Liver (tissue), 9 donors: ENCODE results near the gene RAD23A. TPM values are rescaled to one million over a fixed set of nuclear protein-coding genes. Genes with fewer than 3 reads are reported as not detected.
"Not testable (repeated sequence)": the region's sequence is repeated elsewhere in the genome, so short reads cannot be mapped to it uniquely, and the experiment has no call there.

Source experiments
- DNase-seq: peaks from one replicate; pipeline ENCODE4 v3.0.0-alpha.2; 2017; ENCODE audit warnings: low spot score
- H3K27ac ChIP-seq, 2 donors: one replicate each; pipeline ENCODE4 v1.7.0; 2013; ENCODE audit warnings: inconsistent platforms in 2 of 2, low read length in 2 of 2, control low read depth in 1 of 2, low read depth in 1 of 2, mild to moderate bottlenecking in 1 of 2
- H3K27me3 ChIP-seq, 4 donors: one replicate each; pipeline versions ENCODE4 v1.6.1 to v1.7.0; 2013; ENCODE audit warnings: low read length in 3 of 4, inconsistent platforms in 1 of 4, mild to moderate bottlenecking in 1 of 4, moderate library complexity in 1 of 4; ENCODE audit not compliant: control insufficient read depth in 4 of 4, insufficient read depth in 4 of 4
- H3K36me3 ChIP-seq, 4 donors: one replicate each; pipeline versions ENCODE4 v1.6.1 to v1.7.0; 2013; ENCODE audit warnings: low read length in 3 of 4, mild to moderate bottlenecking in 3 of 4, low read depth in 1 of 4, moderate library complexity in 1 of 4; ENCODE audit not compliant: control insufficient read depth in 4 of 4, insufficient read depth in 3 of 4
- H3K4me1 ChIP-seq, 4 donors: one replicate each; pipeline versions ENCODE4 v1.6.1 to v1.7.0; 2013; ENCODE audit warnings: low read length in 3 of 4, mild to moderate bottlenecking in 3 of 4, moderate library complexity in 1 of 4; ENCODE audit not compliant: control insufficient read depth in 4 of 4, insufficient read depth in 4 of 4
- H3K4me3 ChIP-seq, 3 donors: one replicate each; pipeline versions ENCODE4 v1.6.1 to v1.7.0; 2013; ENCODE audit warnings: low read length in 3 of 3, control low read depth in 1 of 3, low read depth in 1 of 3, mild to moderate bottlenecking in 1 of 3
- H3K9ac ChIP-seq, 2 donors: one replicate each; pipeline ENCODE4 v1.7.0; 2013; ENCODE audit warnings: low read length in 2 of 2, mild to moderate bottlenecking in 2 of 2, moderate library complexity in 2 of 2, control low read depth in 1 of 2, low read depth in 1 of 2
- H3K9me3 ChIP-seq, 4 donors: one replicate each; pipeline versions ENCODE4 v1.6.1 to v1.7.0; 2013; ENCODE audit warnings: low read length in 3 of 4; ENCODE audit not compliant: control insufficient read depth in 4 of 4
- ATF3 ChIP-seq: IDR thresholded peaks from 2 replicates; pipeline ENCODE4 v1.6.1; 2016; ENCODE audit warnings: antibody characterized with exemption
- EGR1 ChIP-seq, 2 donors: IDR thresholded peaks; 2 replicates each; pipeline ENCODE4 v1.6.1; 2016 to 2018; ENCODE audit warnings: antibody characterized with exemption in 2 of 2, low read depth in 2 of 2
- FOXA1 ChIP-seq: IDR thresholded peaks from 2 replicates; pipeline ENCODE4 v1.6.1; 2016; ENCODE audit warnings: antibody characterized with exemption
- GABPA ChIP-seq, 2 donors: IDR thresholded peaks in 1 of 2; conservative IDR thresholded peaks in 1 of 2; 2 replicates each; pipeline ENCODE4 v1.6.1; 2016; ENCODE audit warnings: antibody characterized with exemption in 2 of 2, mild to moderate bottlenecking in 1 of 2, moderate library complexity in 1 of 2
- HNF4A ChIP-seq, 2 donors: conservative IDR thresholded peaks; 2 replicates each; pipeline ENCODE4 v1.6.1; 2016; ENCODE audit warnings: antibody characterized with exemption in 2 of 2, mild to moderate bottlenecking in 2 of 2
- HNF4G ChIP-seq: IDR thresholded peaks from 2 replicates; pipeline ENCODE4 v1.6.1; 2016; ENCODE audit warnings: antibody characterized with exemption
- JUND ChIP-seq, 2 donors: IDR thresholded peaks; 2 replicates each; pipeline ENCODE4 v1.6.1; 2016; ENCODE audit warnings: antibody characterized with exemption in 2 of 2
- MAX ChIP-seq: IDR thresholded peaks from 2 replicates; pipeline ENCODE4 v1.6.1; 2016; ENCODE audit warnings: antibody characterized with exemption
- NR2F2 ChIP-seq: IDR thresholded peaks from 2 replicates; pipeline ENCODE4 v1.6.1; 2016; ENCODE audit warnings: antibody characterized with exemption
- RAD21 ChIP-seq, 2 donors: IDR thresholded peaks; 2 replicates each; pipeline ENCODE4 v1.6.1; 2016; ENCODE audit warnings: antibody characterized with exemption in 2 of 2, mild to moderate bottlenecking in 2 of 2
- REST ChIP-seq: IDR thresholded peaks from 2 replicates; pipeline ENCODE4 v1.6.1; 2016; ENCODE audit warnings: antibody characterized with exemption, mild to moderate bottlenecking
- RXRA ChIP-seq, 2 donors: IDR thresholded peaks; 2 replicates each; pipeline ENCODE4 v1.6.1; 2017 to 2018; ENCODE audit warnings: antibody characterized with exemption in 2 of 2, mild to moderate bottlenecking in 1 of 2
- SP1 ChIP-seq: IDR thresholded peaks from 2 replicates; pipeline ENCODE4 v1.6.1; 2018; ENCODE audit warnings: antibody characterized with exemption, mild to moderate bottlenecking
- TAF1 ChIP-seq: conservative IDR thresholded peaks from 2 replicates; pipeline ENCODE4 v1.6.1; 2016; ENCODE audit warnings: antibody characterized with exemption, mild to moderate bottlenecking
- YY1 ChIP-seq: IDR thresholded peaks from 2 replicates; pipeline ENCODE4 v1.6.1; 2016; ENCODE audit warnings: antibody characterized with exemption, mild to moderate bottlenecking
- ZBTB33 ChIP-seq: IDR thresholded peaks from 2 replicates; pipeline ENCODE4 v1.6.1; 2016; ENCODE audit warnings: antibody characterized with exemption
- WGBS: extraction: QIAGEN DNeasy Blood & Tissue Kit; methylation state at CpG from one replicate; pipeline ENCODE4 v1.1.7; 2013; 5-methylcytosine and 5-hydroxymethylcytosine counted together
- polyA plus RNA-seq, 2 donors: library from polyadenylated mRNA; stranded (reverse) in 1 of 2; unstranded in 1 of 2; fragments of 200-250 nt in 1 of 2; fragments of >200 nt in 1 of 2; fragmentation: Nextera tagmentation in 1 of 2; extraction: Ambion mirVana in 1 of 2; gene quantifications; one replicate each; pipeline versions ENCODE4 v1.2.1 to v1.2.3, GENCODE V29; 2013 to 2015
- total RNA-seq, 2 donors: library from RNA; depleted of rRNA; stranded (reverse); fragments of >200 nt; gene quantifications; one replicate each; pipeline ENCODE4 v1.2.3, GENCODE V29; 2014
- donor health status: healthy.
- donor health status: healthy.
- donor health status: healthy.
- donor health status: healthy.
- donor health status: healthy.

RAD23A gene
- total and polyA plus RNA-seq, 4 donors: 42.9 to 112 (median 66.8) TPM

- 89% methylated on average over 16 of the region's 16 CpGs for WGBS
- DNase-seq: no peak
These were observed 4.0 kb downstream of the RAD23A start for GRCh38 chr19:12949363-12950283.

GRCh38 chr19:12952050-12952449 lies 6.4 kb downstream of the RAD23A start:
- not testable (repeated sequence) for H3K9ac ChIP-seq, DNase-seq, H3K4me3 ChIP-seq, H3K9me3 ChIP-seq, H3K27ac ChIP-seq, H3K27me3 ChIP-seq
- 93% methylated on average over 6 of the region's 6 CpGs for WGBS
- peaks cover 5 to 24% (median 17%) of the 10 kb centered on the region in 4 donors for H3K4me1 ChIP-seq
- H3K36me3 ChIP-seq: peaks cover 18 to 47% (median 27%) of the 10 kb centered on the region in 4 donors

More at GRCh38 chr19:12949363-12950283, 4.0 kb downstream of the RAD23A start:
- H3K27ac ChIP-seq: no peak overlapping the region
- H3K9ac ChIP-seq: no peak overlapping the region
- H3K4me1 ChIP-seq: peaks cover 2 to 21% (median 16%) of the 10 kb centered on the region in 4 donors
- no peaks in the 10 kb centered on the region for H3K9me3 ChIP-seq
- H3K27me3 ChIP-seq: no peaks in the 10 kb centered on the region
- no peak for TF ChIP-seq FOXA1
- no peak for TF ChIP-seq EGR1 (IDR thresholded peaks at IDR 0.05; ENCODE audit: low read depth in 2 of 2)
- no peak for TF ChIP-seq SP1
- no peak for TF ChIP-seq REST
- TF ChIP-seq JUND (IDR thresholded peaks at IDR 0.05): no peak
- TF ChIP-seq HNF4G: no peak
- TF ChIP-seq NR2F2: no peak
- TF ChIP-seq RXRA (IDR thresholded peaks at IDR 0.05): no peak
- TF ChIP-seq ATF3: no peak
- TF ChIP-seq MAX: no peak
- TF ChIP-seq ZBTB33: no peak
- TF ChIP-seq TAF1: no peak
- TF ChIP-seq HNF4A (conservative IDR thresholded peaks at IDR 0.05): no peak
- no peak for TF ChIP-seq GABPA (IDR thresholded peaks at IDR 0.05 in 1 of 2, conservative IDR thresholded peaks at IDR 0.05 in 1 of 2)
- no peak for TF ChIP-seq YY1
- no peak for TF ChIP-seq RAD21 (IDR thresholded peaks at IDR 0.05)
- no peak overlapping the region for H3K4me3 ChIP-seq
- H3K36me3 ChIP-seq: peaks cover 18 to 50% (median 30%) of the 10 kb centered on the region in 4 donors
